8988T (cell line): ENCODE data around the gene ITPKB.
"Not testable (repeated sequence)": the region's sequence is repeated elsewhere in the genome, so short reads cannot be mapped to it uniquely, and the experiment has no call there.

ENCODE experiments used
- DNase-seq: peaks from one replicate; pipeline ENCODE4 v3.0.0; 2011

ITPKB gene

DNA sequence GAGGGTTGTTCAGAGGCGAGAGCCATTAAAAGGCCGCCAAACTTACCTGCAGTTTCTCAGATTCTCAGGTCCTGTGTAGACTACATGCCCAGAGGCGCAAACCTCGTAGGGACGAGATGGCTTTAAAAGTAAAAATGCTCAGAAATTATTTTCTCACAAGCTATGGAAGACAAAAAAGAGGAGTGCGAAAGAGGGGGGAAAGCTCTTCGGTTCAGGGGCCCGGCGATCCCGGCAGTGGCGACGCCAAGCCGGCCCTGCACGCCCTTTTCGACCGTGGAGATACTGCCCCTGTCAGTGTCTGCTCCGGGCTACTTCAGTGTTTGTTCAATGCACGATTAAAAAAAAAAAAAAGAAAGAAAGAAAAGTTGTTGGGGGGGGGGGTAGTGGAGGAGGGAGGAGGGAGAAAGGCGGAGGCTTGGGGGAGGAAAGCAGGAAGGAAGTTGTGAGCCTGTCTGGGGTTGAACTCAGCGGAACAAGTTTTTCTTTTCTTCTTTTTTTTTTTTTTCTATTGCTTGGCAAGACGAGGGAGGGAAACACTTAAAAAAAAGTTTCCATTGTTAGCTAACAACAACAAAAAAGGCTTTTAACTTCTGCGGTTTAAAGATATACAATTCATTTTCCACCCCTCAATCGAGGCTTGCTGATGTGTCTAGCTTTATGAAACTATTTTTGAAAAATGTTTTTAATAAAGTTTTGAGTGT is at the start of gene ITPKB:
Gene ITPKB, minus strand, starts transcription at position 288 of the 701 bp plus-strand sequence. CDS start 1,824 bp downstream, outside the sequence.
- DNase-seq = no peak

DNA sequence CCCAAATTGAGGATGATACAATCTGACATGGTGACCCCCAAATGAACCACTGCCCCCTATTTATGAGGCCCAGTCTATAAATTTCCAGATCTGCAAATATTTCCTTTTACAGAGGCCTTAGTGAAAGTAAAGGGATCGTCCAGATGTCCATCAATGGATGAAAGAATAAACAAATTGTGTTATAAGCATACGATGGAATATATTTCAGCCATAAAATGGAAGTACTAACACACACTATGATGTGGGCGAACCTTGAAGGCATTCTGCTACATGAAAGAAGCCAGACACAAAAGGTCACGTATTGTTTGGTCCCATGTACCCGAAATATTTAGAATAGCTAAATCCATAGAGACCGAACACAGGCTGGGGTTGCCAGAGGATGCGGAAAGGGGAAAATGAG is 48.6 kb upstream of the ITPKB start:
- DNase-seq = no peak

DNA sequence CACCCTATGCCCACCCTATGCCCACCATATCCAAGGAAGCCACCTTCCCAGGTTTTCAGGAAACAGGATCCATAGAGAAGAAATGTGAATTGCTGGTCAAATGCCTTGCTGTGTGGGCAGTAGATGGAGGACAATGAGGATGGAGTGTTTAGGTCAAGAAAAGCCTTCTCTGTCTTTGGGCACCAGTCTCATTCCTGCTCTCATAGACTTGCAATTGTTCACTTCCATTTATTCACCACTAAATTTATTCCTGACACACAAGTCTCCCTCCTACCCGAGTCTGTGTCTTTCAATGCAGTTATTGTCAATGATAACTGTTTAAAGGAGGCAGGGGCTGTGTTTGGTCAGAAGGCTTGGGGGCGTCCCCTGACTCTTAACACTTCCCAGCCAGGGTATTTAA is 48.0 kb upstream of the ITPKB start:
- DNase-seq = no peak

DNA sequence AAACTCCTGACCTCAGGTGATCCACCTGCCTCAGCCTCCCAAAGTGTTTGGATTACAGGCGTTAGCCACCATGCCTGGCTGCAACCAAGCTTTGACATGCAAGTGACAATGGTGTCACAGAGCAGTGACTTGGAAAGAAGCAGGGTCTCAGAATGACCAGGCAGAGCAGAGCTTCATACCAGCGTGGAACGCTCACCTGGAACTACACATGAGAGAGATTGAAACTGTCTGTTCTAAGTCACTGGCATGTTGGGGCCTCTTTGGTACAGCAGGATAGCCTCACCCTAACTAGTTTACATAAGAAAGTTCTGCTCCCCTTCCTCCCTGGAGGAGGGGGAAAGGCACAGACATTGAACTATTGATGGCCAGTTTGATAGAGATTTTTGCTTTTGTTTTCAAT is 47.5 kb upstream of the ITPKB start:
- DNase-seq = no peak

DNA sequence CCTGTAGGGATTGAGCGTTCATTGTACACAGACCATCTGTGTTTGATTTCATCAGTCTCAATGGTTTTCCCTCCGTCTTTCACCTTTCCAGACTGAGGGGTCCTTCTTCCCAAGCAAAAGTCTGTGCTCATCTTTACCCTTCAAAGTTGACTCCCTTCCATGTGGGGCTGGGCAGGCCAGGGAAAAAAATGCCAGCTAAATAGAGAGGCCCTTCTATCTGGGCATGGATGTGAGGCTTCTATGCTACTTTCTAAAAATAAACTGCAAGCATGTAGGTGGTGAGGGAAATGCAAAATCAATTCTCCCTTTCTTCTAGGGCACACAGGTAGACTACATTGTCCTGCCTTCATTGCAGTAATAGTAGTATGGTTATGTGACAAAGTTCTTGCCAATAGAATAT is 46.7 kb upstream of the ITPKB start:
- DNase-seq = no peak

DNA sequence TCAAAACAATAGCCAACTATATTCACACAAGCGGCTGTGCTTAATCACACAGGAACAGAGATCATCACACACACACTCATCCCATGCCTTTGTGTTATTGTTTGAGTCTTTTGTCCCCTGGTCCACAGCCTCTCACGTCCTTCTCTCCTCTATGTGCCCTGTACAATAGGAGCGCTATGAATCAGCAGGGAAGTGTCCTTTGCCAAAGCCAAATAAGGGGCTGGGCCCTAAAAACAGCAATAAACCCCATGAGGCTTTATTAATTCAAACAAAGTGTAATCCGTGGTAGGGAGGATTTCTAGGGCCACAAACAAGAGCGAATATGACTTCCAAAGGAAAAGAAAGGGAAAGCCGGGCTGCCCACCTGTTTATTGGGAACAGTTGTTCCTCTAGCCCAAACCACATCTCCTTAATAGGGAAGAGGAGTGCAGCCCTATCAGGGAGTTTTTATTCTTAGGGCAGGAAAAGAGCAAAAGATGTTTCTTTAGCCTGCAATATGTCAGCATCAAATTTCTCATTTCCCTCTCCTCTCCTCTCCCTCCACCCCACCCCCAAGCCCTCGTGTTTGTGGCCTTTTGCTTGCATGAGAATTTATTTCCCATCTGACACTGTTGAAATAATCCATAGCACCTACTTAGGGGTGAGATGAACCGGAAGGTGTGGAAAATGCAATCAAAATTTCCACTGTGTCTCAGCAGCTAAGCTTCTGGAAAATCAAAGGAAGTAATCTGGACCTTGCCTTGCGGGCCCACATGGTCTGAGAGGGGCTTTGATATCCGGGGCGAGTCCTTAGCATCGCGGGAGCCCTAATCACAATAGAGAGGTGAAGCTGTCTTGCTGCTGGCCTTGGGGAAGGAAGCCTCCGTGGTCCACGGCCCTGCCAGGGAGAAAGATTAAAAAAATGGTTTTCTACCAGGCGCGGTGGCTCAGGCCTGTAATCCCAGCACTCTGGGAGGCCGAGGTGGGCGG is 45.3 kb upstream of the ITPKB start:
- no peak for DNase-seq

DNA sequence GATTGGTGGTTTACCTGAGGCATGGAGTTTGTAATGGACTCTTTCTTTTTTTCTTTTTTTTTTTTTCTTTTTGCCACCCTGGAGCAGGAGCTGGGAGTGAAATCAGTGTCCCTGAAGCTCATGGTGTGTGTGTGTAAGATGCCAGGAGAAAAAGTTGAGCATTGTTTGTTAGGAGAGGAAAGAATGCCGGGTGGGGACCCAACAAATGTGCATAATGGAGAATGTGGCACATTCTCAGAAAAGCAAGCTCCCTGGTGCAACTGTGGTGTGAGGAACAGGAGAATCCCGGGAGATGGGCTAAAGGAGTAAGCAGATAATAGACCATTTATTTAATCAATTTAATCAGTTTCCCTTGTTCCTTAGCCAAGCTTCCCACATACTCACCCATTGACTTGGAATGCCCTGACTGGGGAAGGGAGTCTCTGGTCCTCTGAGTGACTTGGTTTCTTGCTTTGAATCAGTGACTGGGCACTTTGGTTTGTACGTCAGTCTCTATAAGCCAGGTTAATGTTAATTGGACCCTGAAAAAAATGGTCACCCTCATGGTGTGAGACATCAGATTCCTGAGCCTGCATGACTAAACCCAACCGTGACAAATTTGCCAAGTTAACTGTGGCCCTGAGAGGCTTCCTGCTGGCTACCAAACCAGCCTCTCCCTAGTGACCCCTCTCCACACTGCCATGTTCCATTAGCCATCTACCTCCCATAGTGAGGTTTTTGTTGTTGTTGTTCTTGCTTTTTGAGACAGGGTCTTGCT is 43.9 kb upstream of the ITPKB start:
- DNase-seq = no peak

DNA sequence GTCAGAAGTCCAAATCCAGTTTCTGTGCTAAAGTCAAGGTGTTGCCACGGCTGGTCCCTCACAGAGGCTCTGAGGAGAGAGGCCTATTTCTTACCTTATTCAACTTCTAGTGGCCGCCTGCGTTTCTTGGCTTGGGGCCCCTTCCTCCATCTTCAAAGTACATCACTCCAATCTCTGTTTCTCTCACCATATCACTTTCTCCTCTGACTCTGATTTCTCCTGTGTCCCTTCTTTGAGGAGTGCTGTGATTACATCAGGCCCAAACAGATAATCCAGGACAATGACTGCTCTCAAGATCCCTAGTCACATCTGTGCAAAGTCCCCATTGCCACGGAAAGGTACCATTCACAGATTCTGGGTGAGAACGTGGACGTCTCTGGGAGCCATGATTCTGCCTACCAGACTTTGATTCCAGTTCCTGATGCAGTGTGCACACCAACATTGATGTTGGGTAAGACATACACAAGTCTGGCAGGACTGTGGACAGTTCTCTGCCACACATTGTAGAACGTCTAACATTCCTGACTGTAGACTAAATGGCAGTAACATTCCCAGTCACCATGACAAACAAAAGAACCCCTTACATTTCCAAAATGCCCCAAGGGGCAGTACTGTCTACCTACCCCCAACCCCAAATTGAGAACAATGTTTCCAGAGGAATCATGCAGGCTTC is 43.0 kb upstream of the ITPKB start:
- no peak for DNase-seq

DNA sequence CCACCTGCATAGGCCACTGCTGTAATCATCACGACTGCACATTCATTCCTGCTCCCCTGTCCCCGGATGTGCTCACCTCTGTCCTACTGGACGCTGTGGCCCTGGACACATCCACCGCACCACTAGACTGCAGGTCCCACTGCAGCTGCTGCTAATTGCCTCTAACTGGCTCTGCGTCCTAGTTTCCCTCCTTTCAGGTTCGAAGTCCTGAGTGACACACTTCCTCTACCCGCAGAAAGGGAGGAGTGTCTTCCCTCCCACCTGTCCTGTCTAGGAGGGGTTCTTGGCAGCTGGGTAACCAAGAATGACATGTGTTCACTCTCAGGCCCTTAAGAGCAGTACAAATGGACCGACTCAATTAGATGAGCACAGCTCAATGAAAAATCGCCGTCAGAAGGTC is 40.5 kb upstream of the ITPKB start:
- no peak for DNase-seq

DNA sequence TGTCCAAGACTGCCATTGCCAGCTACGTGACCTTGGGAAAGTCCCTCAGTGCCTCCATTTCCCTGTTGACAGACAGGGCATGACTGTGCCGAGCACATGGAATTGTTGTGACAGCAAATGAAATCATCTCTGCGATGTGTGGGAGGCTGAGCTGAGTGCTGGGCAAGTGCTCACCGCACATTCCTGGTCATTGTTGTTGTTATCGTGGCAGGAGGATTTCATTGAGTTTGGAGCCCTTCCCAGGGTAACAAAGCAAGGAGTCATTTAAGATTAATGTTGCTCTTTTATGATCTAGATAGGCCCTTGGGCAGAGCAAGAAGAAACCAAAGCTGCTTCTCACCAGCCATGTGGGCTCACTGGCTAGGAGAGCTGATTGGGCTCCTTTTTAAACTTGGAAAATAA is 39.6 kb upstream of the ITPKB start:
- no peak for DNase-seq

DNA sequence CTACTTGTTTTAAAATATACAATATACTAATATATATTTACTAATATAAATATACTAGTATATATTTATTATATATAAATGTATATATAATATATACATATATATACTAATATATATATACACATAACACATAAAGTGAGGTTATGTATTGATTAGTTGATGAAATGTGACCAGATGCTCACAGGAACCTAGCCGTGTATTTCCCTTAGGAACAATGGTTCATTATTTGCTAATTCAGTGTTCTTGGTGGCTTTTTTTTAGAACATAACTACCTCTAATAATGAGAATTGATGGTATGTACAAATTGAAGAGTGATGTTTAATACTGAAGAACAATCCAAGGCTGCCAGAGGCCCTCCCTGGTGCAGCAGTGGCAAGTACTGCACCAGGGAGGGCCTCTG is 37.9 kb upstream of the ITPKB start:
- DNase-seq = no peak

DNA sequence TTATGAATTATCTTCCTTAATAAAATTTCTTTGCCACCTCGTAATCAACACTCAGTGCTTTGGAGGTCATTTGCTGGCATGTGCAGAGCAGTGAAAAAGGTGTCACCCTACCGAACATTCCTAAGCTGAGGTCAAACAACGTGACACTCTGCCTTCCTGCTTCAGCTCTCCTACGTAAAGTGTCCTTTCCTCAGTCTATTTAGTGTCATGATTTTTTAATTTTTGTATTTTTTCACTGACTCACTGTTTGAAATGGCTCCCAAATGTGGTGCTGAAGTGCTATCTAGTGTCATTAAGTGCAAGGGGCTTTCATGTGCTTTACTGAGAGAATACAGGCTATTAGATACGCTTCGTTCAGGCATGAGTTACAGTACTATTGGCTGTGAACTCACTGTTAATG is 37.0 kb upstream of the ITPKB start:
- DNase-seq = no peak

DNA sequence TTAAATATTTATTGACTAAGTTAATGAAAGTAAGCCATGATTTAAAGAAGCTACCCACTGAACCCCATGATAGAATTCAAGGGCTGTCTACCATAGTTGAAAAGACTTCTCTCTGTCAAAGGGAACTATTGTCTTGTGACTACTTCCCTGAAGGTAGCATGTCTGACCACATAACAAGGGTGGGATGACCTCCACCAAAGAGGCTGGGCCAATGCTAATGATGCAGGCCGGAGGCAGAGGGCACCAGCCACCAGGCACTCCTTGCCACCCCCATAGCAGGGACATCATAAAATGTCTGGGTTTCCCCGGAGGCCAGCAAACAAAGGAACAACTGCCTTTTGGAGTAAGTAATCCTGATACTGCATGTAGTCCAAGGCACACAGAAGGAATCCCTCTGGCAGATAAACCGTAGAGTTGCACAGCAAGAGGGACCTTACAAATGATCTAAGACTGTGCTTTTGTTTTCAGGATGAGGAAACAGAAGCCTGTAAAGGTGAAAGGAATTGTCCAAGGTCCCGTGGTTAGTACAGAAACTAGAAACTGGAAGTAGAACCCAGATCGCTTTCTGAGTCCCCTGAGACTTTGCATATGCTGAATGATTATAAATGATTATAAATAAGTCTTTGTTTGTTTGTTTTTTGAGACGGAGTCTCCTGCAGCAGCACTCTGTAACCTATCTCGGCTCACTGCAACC is 33.5 kb upstream of the ITPKB start:
- DNase-seq = no peak

DNA sequence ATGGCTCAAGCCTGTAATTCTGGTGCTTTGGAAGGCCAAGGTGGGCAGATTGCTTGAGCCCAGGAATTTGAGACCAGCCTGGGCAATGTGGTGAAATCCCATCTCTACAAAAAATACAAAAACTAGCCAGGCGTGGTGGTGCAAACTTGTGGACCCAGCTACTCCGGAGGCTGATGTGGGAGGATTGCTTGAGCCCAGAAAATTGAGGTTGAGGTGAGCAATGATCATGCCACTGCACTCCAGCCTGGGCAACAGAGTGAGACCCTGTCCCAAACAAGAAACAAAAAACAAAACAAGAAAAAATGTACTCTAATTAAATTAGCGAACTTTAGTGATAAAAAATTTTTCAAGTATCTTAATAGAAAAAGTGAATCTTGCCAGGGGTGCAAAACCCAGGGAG is 28.1 kb upstream of the ITPKB start:
- not testable (repeated sequence) for DNase-seq

DNA sequence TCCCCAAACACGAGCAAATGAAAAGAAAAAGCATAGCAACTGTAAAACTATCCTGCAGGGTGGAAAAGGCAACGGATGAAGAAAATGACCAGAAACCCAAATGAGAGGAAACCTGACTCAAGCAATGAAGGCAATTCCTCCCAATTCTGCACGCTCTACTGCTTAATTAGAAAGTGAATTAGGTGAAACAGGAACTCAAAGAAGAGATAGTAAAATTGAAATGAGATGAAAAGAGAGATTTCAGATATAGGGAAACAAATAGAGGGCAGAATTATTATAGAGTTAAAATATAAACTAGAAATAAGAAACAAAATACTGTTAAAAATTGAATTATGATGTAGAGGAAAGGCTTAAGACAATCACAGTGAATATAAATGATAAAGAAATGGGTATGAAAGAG is 27.5 kb upstream of the ITPKB start:
- no peak for DNase-seq

DNA sequence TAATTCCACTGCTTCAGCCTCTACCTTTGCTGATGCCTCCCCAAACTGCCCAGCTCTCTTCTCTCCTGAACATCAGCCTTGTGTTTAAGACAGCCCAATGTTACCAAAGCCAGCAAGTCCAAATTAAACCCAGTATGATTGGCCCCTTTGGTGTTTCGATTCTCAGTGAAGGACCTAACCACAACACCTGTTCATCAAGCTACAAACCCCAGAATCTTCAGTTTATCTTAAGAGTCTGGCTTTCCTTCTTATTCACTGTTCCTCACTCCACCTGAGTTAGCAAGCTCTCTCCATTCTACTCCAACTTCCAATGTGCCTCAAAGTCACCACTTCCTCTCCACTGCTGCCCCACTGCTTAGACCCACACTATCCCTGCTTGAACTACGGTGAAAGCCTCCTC is 25.5 kb upstream of the ITPKB start:
- no peak for DNase-seq

DNA sequence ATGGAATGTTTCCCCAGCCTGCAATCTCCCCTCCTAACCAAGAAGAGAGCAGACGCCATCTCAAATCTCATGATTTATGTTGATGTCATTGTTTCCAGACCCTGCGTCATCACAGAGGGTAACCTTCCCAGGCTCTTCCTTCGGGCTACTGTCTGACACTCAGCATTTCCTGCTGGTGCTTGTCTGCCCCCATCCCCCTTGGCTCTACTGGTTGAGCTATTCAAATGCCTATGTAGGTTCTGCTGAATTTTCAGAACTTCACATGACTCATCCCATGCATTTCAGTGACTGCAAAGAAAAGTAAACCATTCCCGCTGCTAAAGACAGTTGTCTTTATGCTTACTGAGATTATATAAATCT is 24.8 kb upstream of the ITPKB start:
- DNase-seq = no peak

DNA sequence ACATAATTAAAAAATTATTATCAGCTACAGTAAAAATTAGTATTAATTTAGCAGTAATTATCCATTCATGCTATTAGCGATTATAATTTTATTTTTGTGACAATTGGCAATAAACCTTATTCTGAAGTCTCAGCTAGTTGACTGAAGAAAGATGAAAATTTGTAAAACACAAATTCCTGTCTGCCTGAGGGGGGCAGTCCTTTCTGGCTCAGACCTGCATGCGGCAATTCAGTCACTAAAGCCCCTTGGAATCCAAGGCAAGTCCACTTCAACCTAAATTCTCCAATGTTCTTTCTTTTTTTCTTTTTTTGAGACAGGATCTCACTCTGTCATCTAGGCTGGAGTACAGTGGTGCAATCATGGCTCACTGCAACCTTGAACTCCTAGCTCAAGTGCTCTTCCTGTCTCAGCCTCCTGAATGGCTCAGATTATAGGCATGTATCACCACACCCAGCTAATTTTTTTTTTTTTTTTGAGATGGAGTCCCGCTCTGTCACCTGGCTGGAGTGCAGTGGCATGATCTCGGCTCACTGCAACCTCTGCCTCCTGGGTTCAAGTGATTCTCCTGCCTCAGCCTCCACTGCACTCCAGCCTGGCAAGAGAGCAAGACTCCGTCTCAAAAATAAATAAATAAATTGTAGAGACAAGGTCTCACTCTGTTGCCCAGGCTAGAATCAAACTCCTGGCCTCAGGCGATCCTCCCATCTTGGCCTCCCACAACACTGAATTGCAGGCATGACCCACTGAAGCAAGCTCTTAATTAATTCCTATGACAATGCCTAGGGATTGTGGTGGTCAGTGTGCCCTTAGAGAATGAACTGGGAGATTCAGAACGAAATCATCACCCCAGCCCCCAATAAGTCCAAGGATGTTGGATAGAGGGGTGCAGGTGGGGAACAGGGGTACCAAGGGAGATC is 24.2 kb upstream of the ITPKB start:
- no peak for DNase-seq

DNA sequence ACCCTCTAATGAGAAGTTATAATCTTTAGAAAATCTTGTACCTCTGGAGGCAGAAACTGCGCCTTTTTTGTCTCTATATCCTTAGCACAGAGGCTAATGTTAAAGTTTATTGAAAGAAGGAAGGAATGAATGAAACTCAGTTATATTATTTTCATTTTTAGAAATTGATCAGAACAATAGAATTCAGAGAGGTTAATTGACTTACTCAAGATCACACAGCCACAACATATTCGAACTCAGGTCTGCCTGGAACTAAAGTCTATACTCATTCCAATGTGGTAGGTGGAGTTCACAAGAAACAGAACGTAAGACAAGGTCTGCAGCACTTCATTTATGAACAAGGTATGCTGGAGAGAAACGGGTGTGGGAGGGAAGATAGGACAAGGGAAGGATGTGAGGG is 23.0 kb upstream of the ITPKB start:
- DNase-seq = no peak

DNA sequence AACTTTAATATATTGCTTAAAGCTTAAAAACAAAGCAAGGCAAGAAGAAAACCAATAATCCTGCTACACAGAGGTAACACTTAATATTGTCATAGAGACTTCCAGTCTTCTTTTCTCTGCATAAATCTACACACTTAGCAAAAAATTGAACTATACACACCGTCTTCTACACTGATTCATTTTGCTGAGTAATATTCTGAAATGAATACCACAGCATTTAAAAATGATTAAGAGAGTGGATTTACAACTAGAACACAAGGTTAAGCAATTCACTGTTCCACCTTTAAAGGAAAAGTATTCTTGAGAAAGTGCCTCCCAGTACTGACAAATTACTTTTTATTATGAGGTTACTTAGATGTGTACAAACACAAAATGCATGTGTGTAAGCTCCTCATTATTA is 22.2 kb upstream of the ITPKB start:
- no peak for DNase-seq

DNA sequence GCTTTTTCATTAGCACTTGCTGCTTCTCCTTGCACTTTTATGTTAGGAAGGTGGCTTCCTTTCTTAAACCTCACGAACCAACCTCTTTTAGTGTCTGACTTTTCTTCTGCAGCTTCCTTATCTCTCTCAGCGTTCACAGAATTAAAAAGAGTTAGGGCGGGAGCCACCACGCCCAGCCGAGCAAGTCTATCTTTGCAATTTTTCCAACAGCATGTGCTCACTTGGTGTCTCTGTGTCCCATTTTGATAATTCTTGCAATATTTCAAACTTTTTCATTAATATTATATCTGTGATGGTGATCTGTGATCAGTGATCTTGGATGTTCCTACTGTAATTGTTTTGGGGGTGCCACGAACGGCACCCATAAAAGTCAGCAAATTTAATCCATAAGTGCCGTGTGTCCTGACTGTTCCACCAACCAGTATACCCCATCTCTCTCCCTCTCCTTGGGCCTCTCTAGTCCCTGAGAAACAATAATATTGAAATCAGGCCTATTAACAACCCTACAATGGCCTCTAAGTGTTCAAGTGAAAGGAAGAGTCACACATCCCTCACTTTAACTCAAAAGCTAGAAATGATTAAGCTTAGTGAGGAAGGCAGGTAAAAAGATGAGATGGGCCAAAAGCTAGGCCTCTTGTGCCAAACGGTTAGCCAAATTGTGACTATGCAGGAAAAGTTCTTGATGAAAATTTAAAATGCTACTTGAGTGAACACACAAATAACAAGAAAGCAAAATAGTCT is 15.9 kb upstream of the ITPKB start:
- no peak for DNase-seq
